ENCODE measurements around the gene MYCL.

Gene MYCL

DNA sequence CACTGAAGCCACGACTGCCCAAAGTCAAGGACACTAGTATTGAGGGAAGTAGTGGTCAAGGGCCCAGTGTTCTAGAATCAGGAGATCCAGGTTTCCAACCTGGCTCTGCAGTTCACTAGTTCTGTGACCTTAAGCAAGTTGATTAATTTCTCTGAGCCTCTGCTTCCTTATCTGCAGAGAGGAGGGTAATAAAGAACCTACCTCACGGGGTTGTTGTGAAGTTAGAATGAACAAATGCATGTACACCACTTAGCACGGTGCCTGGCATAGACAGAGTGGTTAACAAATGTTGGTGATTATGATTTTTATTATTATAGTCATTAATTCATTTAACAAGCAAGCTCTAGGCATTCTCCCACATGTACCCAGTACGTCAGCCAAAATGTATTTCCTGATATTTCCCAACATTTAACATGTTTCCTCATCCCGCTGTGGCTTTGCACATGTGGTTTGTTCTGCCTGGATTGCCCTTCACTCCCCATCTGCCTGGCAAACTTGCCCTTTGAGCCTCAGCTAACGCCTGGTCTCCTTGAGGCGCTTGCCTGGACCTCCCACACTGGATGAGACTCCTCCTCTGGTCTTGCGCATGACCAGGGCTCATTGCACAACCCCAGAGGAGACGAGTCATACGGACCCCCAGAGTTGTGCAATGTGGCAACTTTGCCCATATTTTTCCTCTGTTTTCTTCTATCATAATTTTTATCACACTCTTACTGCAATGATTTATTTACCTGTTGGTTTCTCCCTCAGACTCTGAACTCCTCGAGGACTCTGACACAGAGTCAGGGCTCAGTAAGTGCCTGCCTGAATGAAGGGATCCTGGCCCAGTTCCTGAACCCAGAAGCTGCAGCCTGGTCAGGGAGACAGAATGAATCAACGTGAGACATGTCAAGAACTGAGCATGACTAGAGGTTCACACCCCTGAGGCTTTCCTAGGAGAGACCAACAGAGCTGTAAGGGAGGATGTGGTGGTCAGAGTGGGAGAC is 32.5 kb upstream of the MYCL start:
- no peak overlapping the region for H3K4me3 ChIP-seq (ENCODE audit: low read length)
- no peaks in the 10 kb centered on the region for H3K9me3 ChIP-seq (ENCODE audit: insufficient read depth, low read depth, low read length)
- 91% methylated on average over 12 of the region's 12 CpGs for WGBS
- no peaks in the 10 kb centered on the region for H3K27me3 ChIP-seq (ENCODE audit: insufficient read depth, low read length)
- H3K4me1 ChIP-seq (ENCODE audit: insufficient read depth, low read length) = no peaks in the 10 kb centered on the region
- no peaks in the 10 kb centered on the region for H3K36me3 ChIP-seq (ENCODE audit: insufficient read depth, low read length)
- no peak overlapping the region for H3K27ac ChIP-seq (ENCODE audit: low read depth, low read length)
- H3K9ac ChIP-seq (ENCODE audit: low read depth, low read length) = no peak overlapping the region

DNA sequence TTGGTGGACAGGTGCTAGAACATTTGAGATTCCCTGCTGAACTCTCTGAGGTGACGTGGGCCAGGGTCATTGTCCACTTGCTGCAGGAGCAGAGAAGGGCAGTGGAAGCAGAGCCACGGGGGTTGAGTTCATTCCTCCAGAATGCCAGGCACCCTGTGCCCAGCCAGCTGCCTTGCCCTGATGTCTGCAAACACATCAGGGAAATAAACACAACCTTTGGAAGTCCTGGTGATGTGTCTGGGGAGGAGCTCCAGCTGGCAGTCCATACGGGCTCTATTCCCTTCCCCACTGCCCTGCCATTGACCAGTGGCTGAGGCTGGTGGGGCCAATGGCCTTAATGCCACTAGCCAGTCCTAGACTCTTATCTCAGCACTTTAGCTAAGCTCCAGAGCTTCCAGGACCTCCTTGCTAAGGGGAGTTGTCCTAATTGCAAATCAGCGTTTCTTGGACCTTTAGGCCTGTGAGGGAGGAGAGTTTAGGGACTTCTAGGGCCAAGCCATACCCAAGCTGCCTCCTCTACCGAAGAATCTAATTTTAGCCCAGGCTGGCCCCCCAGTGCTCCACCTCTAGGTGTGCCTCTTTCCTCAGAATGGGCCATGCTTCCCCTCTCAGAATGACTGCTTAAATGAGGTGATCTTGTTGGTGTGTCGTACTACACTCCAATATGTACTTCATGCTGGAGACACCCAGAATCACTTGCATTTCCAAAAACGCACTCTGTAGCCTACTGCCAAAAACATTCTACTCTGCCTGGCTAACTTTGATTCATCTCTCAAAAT is 27.3 kb upstream of the MYCL start:
- H3K4me3 ChIP-seq (ENCODE audit: low read length) = no peak overlapping the region
- no peak overlapping the region for H3K9ac ChIP-seq (ENCODE audit: low read depth, low read length)
- no peaks in the 10 kb centered on the region for H3K36me3 ChIP-seq (ENCODE audit: insufficient read depth, low read length)
- H3K27ac ChIP-seq (ENCODE audit: low read depth, low read length) = no peak overlapping the region
- peaks cover 5% of the 10 kb centered on the region; the same call in 1 of the 2 replicates for H3K27me3 ChIP-seq (ENCODE audit: insufficient read depth, low read length)
- H3K9me3 ChIP-seq (ENCODE audit: insufficient read depth, low read depth, low read length) = no peaks in the 10 kb centered on the region
- H3K4me1 ChIP-seq (ENCODE audit: insufficient read depth, low read length) = no peaks in the 10 kb centered on the region
- 74% methylated on average over 7 of the region's 7 CpGs for WGBS

GRCh38 chr1:39927538-39927937 is 25.8 kb upstream of the MYCL start:
- H3K36me3 ChIP-seq (ENCODE audit: insufficient read depth, low read length) = no peaks in the 10 kb centered on the region
- peaks cover 5% of the 10 kb centered on the region; the same call in 1 of the 2 replicates for H3K27me3 ChIP-seq (ENCODE audit: insufficient read depth, low read length)
- H3K4me3 ChIP-seq (ENCODE audit: low read length) = no peak overlapping the region
- WGBS = 93% methylated on average over 3 of the region's 3 CpGs
- no peaks in the 10 kb centered on the region for H3K9me3 ChIP-seq (ENCODE audit: insufficient read depth, low read depth, low read length)
- 0 out of 2 replicates have a peak, but pooled peaks cover 4% of the 10 kb centered on the region for H3K4me1 ChIP-seq (ENCODE audit: insufficient read depth, low read length)
- no peak overlapping the region for H3K27ac ChIP-seq (ENCODE audit: low read depth, low read length)
- no peak overlapping the region for H3K9ac ChIP-seq (ENCODE audit: low read depth, low read length)

DNA sequence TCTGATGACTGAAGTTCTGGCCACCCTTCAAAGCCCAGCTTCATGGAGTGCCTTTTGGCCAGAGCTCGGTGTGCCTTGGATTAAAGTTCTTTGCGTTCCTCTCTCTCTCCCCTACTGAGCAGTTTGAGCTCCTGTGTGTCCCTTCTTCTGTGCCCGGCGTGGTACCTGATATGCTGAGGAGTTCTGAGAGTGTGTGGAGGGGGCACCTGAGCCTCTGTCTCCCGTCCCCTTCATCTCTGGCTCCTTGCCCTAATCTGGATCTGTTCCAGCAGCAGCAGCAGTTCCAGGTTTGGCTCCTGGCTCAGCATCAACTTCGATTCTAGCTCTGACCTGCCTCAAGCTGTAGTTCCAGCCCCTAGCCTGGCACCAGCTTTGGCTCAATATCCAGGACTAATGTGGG is 25.1 kb upstream of the MYCL start:
- peaks cover 8% of the 10 kb centered on the region; the same call in 1 of the 2 replicates for H3K27me3 ChIP-seq (ENCODE audit: insufficient read depth, low read length)
- H3K36me3 ChIP-seq (ENCODE audit: insufficient read depth, low read length) = no peaks in the 10 kb centered on the region
- H3K4me1 ChIP-seq (ENCODE audit: insufficient read depth, low read length) = peaks cover 9% of the 10 kb centered on the region
- H3K9me3 ChIP-seq (ENCODE audit: insufficient read depth, low read depth, low read length) = no peaks in the 10 kb centered on the region
- H3K9ac ChIP-seq (ENCODE audit: low read depth, low read length) = no peak overlapping the region
- H3K4me3 ChIP-seq (ENCODE audit: low read length) = no peak overlapping the region
- WGBS = 84% methylated on average over 6 of the region's 6 CpGs
- no peak overlapping the region for H3K27ac ChIP-seq (ENCODE audit: low read depth, low read length)

GRCh38 chr1:39926343-39926793 is 24.7 kb upstream of the MYCL start:
- Histone ChIP-seq H3K4me1 (ENCODE audit: insufficient read depth, low read length) (peaks cover 9% of the 10 kb centered on the region), H3K27ac (ENCODE audit: low read depth, low read length) (no peak overlapping the region), H3K27me3 (ENCODE audit: insufficient read depth, low read length) (peaks cover 12% of the 10 kb centered on the region; the same call in 1 of the 2 replicates), H3K36me3 (ENCODE audit: insufficient read depth, low read length) (no peaks in the 10 kb centered on the region), H3K9me3 (ENCODE audit: insufficient read depth, low read depth, low read length) (no peaks in the 10 kb centered on the region), H3K4me3 (ENCODE audit: low read length) (no peak overlapping the region), H3K9ac (ENCODE audit: low read depth, low read length) (no peak overlapping the region)
- 70% methylated on average over 6 of the region's 6 CpGs for WGBS

- 94% methylated on average over 2 of the region's 2 CpGs for WGBS
- no peaks in the 10 kb centered on the region for H3K9me3 ChIP-seq (ENCODE audit: insufficient read depth, low read depth, low read length)
Observed at GRCh38 chr1:39925721-39926342, 24.1 kb upstream of the MYCL start.

DNA sequence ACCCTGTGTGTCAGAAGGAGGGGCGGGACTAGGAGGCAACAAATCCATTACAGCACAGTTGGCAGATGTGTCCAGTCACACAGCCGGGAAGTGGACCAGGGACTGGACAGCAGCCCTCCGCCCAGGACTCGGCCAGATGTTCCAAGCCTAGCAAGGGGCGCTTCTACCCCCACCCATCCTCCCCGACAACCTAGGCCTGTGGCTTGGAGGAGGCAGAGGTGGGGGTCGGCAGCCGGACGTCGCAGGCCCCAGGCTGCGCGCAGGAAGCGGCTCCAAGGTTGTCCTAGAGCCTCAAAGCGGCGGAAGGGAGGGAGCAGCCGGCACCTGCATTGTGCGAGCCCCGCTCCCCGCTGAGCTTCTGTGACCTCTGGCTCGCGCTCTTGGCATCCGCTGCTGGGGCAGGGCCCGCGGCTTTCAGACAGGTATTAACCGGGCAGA is 20.6 kb upstream of the MYCL start:
- no peaks in the 10 kb centered on the region for H3K9me3 ChIP-seq (ENCODE audit: insufficient read depth, low read depth, low read length)
- peaks cover 9% of the 10 kb centered on the region for H3K4me1 ChIP-seq (ENCODE audit: insufficient read depth, low read length)
- H3K9ac ChIP-seq (ENCODE audit: low read depth, low read length) = no peak overlapping the region
- H3K36me3 ChIP-seq (ENCODE audit: insufficient read depth, low read length) = no peaks in the 10 kb centered on the region
- H3K4me3 ChIP-seq (ENCODE audit: low read length) = peak overlapping the region; percentile 39
- H3K27ac ChIP-seq (ENCODE audit: low read depth, low read length) = no peak overlapping the region
- H3K27me3 ChIP-seq (ENCODE audit: insufficient read depth, low read length) = peaks cover 13% of the 10 kb centered on the region; the same call in 1 of the 2 replicates
- 4% methylated on average over 25 of the region's 25 CpGs for WGBS

More at GRCh38 chr1:39925721-39926342, 24.1 kb upstream of the MYCL start:
- Histone ChIP-seq H3K27me3 (ENCODE audit: insufficient read depth, low read length) (peaks cover 13% of the 10 kb centered on the region; the same call in 1 of the 2 replicates), H3K4me1 (ENCODE audit: insufficient read depth, low read length) (peaks cover 9% of the 10 kb centered on the region), H3K9ac (ENCODE audit: low read depth, low read length) (no peak overlapping the region), H3K36me3 (ENCODE audit: insufficient read depth, low read length) (no peaks in the 10 kb centered on the region), H3K27ac (ENCODE audit: low read depth, low read length) (no peak overlapping the region), H3K4me3 (ENCODE audit: low read length) (no peak overlapping the region)

DNA sequence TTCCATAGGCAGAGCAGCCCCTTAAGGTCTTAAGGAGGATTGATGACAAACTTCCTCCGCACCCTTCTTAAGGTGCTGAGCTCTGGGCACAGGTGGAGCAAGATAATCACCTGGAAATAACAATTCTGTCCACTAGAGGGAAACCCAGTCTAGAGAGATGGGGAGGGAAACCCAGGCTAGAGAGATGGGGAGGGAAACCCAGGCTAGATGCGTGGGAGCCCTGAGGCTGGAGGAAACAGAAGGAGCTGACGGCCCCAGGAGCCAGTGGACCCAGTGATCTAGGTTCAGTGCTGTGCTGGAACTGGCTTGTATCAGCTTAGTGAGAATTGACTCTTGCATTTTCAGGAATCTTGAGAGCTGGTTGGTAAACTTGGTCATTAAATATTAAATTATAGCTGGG is 17.8 kb upstream of the MYCL start:
- H3K36me3 ChIP-seq (ENCODE audit: insufficient read depth, low read length) = no peaks in the 10 kb centered on the region
- peaks cover 8% of the 10 kb centered on the region; the same call in 1 of the 2 replicates for H3K27me3 ChIP-seq (ENCODE audit: insufficient read depth, low read length)
- H3K4me3 ChIP-seq (ENCODE audit: low read length) = no peak overlapping the region
- no peaks in the 10 kb centered on the region for H3K9me3 ChIP-seq (ENCODE audit: insufficient read depth, low read depth, low read length)
- H3K27ac ChIP-seq (ENCODE audit: low read depth, low read length) = no peak overlapping the region
- H3K9ac ChIP-seq (ENCODE audit: low read depth, low read length) = no peak overlapping the region
- H3K4me1 ChIP-seq (ENCODE audit: insufficient read depth, low read length) = peaks cover 9% of the 10 kb centered on the region
- WGBS = 49% methylated on average over 3 of the region's 3 CpGs

GRCh38 chr1:39917825-39918224 is 16.1 kb upstream of the MYCL start:
- Histone ChIP-seq H3K27ac (ENCODE audit: low read depth, low read length) (no peak overlapping the region), H3K36me3 (ENCODE audit: insufficient read depth, low read length) (no peaks in the 10 kb centered on the region), H3K4me1 (ENCODE audit: insufficient read depth, low read length) (peaks cover 8% of the 10 kb centered on the region), H3K9ac (ENCODE audit: low read depth, low read length) (no peak overlapping the region), H3K4me3 (ENCODE audit: low read length) (no peak overlapping the region), H3K27me3 (ENCODE audit: insufficient read depth, low read length) (peaks cover 8% of the 10 kb centered on the region; the same call in 1 of the 2 replicates), H3K9me3 (ENCODE audit: insufficient read depth, low read depth, low read length) (no peaks in the 10 kb centered on the region)
- 95% methylated on average over 2 of the region's 2 CpGs for WGBS

GRCh38 chr1:39915499-39916129 is 13.9 kb upstream of the MYCL start:
- Histone ChIP-seq H3K36me3 (ENCODE audit: insufficient read depth, low read length) (no peaks in the 10 kb centered on the region), H3K27ac (ENCODE audit: low read depth, low read length) (no peak overlapping the region), H3K4me3 (ENCODE audit: low read length) (no peak overlapping the region), H3K4me1 (ENCODE audit: insufficient read depth, low read length) (no peaks in the 10 kb centered on the region), H3K9ac (ENCODE audit: low read depth, low read length) (no peak overlapping the region), H3K27me3 (ENCODE audit: insufficient read depth, low read length) (no peaks in the 10 kb centered on the region), H3K9me3 (ENCODE audit: insufficient read depth, low read depth, low read length) (no peaks in the 10 kb centered on the region)
- 90% methylated on average over 6 of the region's 6 CpGs for WGBS

Data from HUES64 (cell line).